ENCODE results near the gene DHRSX. TPM values are rescaled to one million over a fixed set of nuclear protein-coding genes. Genes with fewer than 3 reads are reported as not detected.
"Not testable (repeated sequence)": the region's sequence is repeated elsewhere in the genome, so short reads cannot be mapped to it uniquely, and the experiment has no call there.

The DHRSX gene
- polyA plus RNA-seq, 3 donors, result 12.9 to 33.2 (median 28.3) TPM

DNA sequence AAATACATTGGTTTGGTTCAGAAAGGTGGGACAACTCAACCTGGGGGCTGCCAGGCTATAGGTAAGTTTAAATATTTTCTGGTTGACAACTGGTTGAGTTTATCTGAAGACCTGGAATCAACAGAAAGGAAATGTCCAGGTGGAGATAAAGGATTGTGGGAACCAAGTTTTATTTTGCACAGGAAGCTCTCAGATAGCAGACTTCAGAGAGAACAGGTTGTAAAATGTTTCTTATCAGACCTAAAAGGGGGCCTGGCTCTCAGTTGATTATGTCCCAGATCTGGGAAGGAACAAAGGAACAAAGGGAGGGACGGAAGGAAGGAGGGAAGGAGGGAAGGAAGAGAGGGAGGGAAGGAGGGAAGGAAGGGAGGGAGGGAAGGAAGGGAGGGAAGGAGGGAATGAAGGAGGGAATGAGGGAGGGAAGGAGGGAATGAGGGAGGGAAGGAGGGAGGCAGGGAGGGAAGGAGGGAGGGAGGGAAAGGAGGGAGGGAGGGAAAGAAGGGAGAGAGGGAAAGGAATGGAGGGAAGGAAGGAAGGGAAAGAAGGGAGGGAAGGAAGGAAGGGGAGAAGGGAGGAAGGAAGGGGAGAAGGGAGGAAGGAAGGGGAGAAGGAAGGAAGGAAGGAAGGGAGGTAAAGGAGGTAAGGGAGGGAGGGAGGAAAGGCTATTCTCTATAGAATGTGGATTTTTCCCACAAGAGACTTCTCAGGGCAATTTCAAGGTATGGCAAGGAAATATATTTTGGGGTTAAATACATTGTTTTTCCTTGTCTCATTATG lies 186.7 kb downstream of the DHRSX start:
- Histone ChIP-seq H3K79me2 (ENCODE audit: insufficient read depth, low read length) (no peaks in the 10 kb centered on the region), H3K9me3 (replicated peaks in 1 of 2; ENCODE audit: control insufficient read depth in 1 of 2, insufficient read depth in 1 of 2, low read length in 2 of 2) (peaks cover 0 to 3% of the 10 kb centered on the region in 2 donors), H3K4me2 (replicated peaks; ENCODE audit: extremely low read depth, low read length, poor library complexity, severe bottlenecking) (no peak overlapping the region), H3K4me3 (replicated peaks in 1 of 3; ENCODE audit: low read depth in 2 of 3, low read length in 3 of 3) (no peak overlapping the region), H3K4me1 (ENCODE audit: control insufficient read depth in 1 of 2, insufficient read depth in 2 of 2, low read length in 2 of 2) (no peaks in the 10 kb centered on the region), H3K9ac (ENCODE audit: insufficient read depth, low read length, poor library complexity, severe bottlenecking) (no peak overlapping the region), H4K20me1 (ENCODE audit: insufficient read depth, low read length) (no peaks in the 10 kb centered on the region), H3K27me3 (ENCODE audit: control insufficient read depth in 2 of 2, insufficient read depth in 2 of 2, low read length in 2 of 2) (no peaks in the 10 kb centered on the region), H3K36me3 (replicated peaks in 1 of 2; ENCODE audit: control insufficient read depth in 1 of 2, insufficient read depth in 2 of 2, low read length in 2 of 2) (no peaks in the 10 kb centered on the region), H2AFZ (ENCODE audit: insufficient read depth, low read depth, low read length, poor library complexity, severe bottlenecking) (no peak overlapping the region), H3K27ac (ENCODE audit: low read depth in 1 of 2, low read length in 2 of 2) (no peak overlapping the region)
- H3K9me3 Mint-ChIP-seq, result peaks cover 3 to 27% (median 11%) of the 10 kb centered on the region in 7 donors
- intact Hi-C loops (cut with micrococcal nuclease), result no loop called here
- DNase-seq, result no peak
- peaks cover 0 to 3% (median 0%) of the 10 kb centered on the region in 3 donors for H3K27me3 Mint-ChIP-seq (ENCODE audit: low read depth in 3 of 3)
- no peak overlapping the region for H3K27ac Mint-ChIP-seq
- TF ChIP-seq, protein P1, sequence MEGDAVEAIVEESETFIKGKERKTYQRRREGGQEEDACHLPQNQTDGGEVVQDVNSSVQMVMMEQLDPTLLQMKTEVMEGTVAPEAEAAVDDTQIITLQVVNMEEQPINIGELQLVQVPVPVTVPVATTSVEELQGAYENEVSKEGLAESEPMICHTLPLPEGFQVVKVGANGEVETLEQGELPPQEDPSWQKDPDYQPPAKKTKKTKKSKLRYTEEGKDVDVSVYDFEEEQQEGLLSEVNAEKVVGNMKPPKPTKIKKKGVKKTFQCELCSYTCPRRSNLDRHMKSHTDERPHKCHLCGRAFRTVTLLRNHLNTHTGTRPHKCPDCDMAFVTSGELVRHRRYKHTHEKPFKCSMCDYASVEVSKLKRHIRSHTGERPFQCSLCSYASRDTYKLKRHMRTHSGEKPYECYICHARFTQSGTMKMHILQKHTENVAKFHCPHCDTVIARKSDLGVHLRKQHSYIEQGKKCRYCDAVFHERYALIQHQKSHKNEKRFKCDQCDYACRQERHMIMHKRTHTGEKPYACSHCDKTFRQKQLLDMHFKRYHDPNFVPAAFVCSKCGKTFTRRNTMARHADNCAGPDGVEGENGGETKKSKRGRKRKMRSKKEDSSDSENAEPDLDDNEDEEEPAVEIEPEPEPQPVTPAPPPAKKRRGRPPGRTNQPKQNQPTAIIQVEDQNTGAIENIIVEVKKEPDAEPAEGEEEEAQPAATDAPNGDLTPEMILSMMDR (IDR thresholded peaks at IDR 0.05), result no peak
- no peak overlapping the region for H3K4me3 Mint-ChIP-seq
- H3K4me1 Mint-ChIP-seq, result no peaks in the 10 kb centered on the region
- WGBS (ENCODE audit: insufficient coverage), result 67% methylated on average over 1 of the region's 1 CpG
- H3K36me3 Mint-ChIP-seq, result peaks cover 7 to 10% of the 10 kb centered on the region in 2 donors

DNA sequence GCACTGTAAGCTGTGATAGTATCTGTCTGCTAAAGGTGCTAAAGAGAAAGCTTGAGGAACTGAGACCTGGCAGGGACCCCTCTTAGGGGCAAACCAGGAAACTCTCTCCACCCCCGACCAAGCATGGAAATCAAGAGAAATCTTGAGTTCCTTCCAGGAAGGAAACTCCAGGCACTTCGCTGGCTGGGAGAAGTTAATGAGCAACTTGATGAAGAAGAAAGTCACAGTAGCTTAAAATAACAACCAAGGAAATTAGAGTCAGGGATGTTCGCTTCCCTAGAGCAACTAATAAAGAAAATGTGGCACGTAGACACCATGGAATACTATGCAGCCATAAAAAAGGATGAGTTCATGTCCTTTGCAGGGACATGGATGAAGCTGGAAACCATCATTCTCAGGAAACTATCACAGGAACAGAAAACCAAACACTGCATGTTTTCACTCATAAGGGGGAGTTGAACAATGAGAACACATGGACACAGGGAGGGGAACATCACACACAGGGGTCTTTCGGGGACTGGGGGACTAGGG lies 188.7 kb downstream of the DHRSX start:
- H3K27ac ChIP-seq (ENCODE audit: low read depth in 1 of 2, low read length in 2 of 2), result not testable (repeated sequence)

More for the DNA sequence above, 188.7 kb downstream of the DHRSX start:
- intact Hi-C loops (cut with micrococcal nuclease); H3K4me3 ChIP-seq (replicated peaks in 1 of 3; ENCODE audit: low read depth in 2 of 3, low read length in 3 of 3); H3K79me2 ChIP-seq (ENCODE audit: insufficient read depth, low read length); H3K4me2 ChIP-seq (replicated peaks; ENCODE audit: extremely low read depth, low read length, poor library complexity, severe bottlenecking); H2AFZ ChIP-seq (ENCODE audit: insufficient read depth, low read depth, low read length, poor library complexity, severe bottlenecking); H3K27me3 ChIP-seq (ENCODE audit: control insufficient read depth in 2 of 2, insufficient read depth in 2 of 2, low read length in 2 of 2); H3K9me3 ChIP-seq (replicated peaks in 1 of 2; ENCODE audit: control insufficient read depth in 1 of 2, insufficient read depth in 1 of 2, low read length in 2 of 2); DNase-seq; H3K4me1 Mint-ChIP-seq; H3K4me1 ChIP-seq (ENCODE audit: control insufficient read depth in 1 of 2, insufficient read depth in 2 of 2, low read length in 2 of 2); H3K27ac Mint-ChIP-seq; H3K9ac ChIP-seq (ENCODE audit: insufficient read depth, low read length, poor library complexity, severe bottlenecking); H3K4me3 Mint-ChIP-seq; H3K36me3 ChIP-seq (replicated peaks in 1 of 2; ENCODE audit: control insufficient read depth in 1 of 2, insufficient read depth in 2 of 2, low read length in 2 of 2); H3K27me3 Mint-ChIP-seq (ENCODE audit: low read depth in 3 of 3); H4K20me1 ChIP-seq (ENCODE audit: insufficient read depth, low read length): not testable (repeated sequence)
- WGBS (ENCODE audit: insufficient coverage), result 100% methylated on average over 2 of the region's 5 CpGs
- peaks cover 7 to 10% of the 10 kb centered on the region in 2 donors for H3K36me3 Mint-ChIP-seq
- H3K9me3 Mint-ChIP-seq, result peaks cover 3 to 27% (median 11%) of the 10 kb centered on the region in 7 donors

Data from CD14-positive monocyte (primary cell).